ENCODE measurements around the gene KCTD5. TPM values are rescaled to one million over a fixed set of nuclear protein-coding genes. Genes with fewer than 3 reads are reported as not detected.
"Not testable (repeated sequence)": the region's sequence is repeated elsewhere in the genome, so short reads cannot be mapped to it uniquely, and the experiment has no call there.

Gene KCTD5
- total RNA-seq, 1 donor from 2014 or later = 18.2 TPM

DNA sequence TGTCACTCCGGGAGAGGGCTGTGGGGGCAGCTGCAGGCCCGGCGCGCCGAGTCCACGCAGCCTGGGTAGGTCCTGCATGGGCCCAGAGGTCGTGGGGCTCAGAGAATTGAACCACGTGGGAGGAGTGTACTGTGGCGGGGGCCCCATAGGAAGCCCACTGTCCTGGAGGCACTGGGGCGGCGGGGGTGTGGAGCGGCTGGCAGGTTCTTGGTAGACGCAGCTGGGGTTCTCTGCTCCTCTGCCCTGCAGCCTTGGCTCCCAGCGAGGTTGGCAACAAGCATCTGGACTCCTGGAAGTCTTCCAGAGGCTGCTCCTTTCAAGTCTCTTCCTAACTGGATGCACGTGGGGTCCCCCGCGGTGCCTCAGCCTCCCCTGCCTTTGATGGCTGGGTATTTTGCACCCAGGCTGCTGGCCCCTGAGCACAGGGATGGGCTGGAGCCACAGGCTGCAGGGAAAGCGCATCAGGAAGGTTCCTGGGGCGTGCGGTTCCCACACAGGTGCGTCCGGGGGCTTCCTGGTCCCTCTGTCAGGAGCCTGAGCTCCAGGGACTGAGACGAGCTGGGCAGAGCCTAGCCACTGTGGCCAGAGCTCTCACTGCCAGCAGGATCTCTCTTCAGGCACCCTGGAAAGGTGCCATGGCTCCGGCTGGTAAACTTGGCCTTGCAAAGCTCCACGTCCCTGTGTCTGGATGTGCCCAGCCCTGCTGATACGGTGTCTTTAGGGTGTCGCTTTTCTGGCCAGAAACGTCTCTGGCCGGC is 9.3 kb downstream of the KCTD5 start:
- ATAC-seq (no peak), DNase-seq (ENCODE audit: low spot score) (no peak)
- intact Hi-C loops (cut with DNase I) = no loop called here

- intact Hi-C loops (cut with DNase I) = no loop called here
- DNase-seq (ENCODE audit: low spot score) = no peak
- ATAC-seq = no peak
Observed at GRCh38 chr16:2692251-2692947, 10.1 kb downstream of the KCTD5 start.

- DNase-seq (ENCODE audit: low spot score) = no peak
- peak; percentile 73 for ATAC-seq
- intact Hi-C loops (cut with DNase I) = no loop called here
Observed at GRCh38 chr16:2692948-2693651, 10.8 kb downstream of the KCTD5 start.

DNA sequence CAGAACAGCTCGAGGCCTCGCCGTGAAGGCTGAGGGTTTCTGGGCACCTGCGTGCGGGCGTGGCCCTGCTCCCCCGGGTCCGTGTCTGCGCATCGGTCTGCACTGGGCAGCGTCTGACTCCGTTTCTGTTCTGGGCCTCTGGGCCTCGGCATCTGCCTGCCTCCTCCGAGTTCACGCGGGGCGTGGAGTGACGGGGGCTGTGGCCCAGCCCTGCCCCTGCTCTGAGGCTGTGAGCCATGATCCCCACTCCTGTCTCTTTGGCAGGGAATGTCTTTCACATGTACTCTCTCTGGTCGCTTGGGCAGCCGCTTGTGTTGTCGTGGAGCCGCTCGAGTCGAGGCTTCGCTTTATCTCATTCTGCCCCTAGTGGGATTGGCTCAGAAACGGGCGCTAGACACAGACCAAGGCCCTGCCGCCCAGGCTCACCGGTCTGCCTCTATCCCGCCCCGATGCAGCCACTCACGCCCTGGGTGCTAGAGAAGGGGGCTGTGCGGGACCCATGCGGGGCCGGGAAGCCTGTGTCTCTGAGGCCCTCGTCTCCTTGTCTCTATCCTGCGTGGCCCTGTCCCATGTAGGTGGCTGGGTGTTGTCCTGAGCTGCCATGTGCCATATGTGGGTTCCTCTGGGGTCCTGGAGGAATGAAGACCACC is 14.4 kb downstream of the KCTD5 start:
- intact Hi-C loops (cut with DNase I); DNase-seq (ENCODE audit: low spot score); ATAC-seq: not testable (repeated sequence)

DNA sequence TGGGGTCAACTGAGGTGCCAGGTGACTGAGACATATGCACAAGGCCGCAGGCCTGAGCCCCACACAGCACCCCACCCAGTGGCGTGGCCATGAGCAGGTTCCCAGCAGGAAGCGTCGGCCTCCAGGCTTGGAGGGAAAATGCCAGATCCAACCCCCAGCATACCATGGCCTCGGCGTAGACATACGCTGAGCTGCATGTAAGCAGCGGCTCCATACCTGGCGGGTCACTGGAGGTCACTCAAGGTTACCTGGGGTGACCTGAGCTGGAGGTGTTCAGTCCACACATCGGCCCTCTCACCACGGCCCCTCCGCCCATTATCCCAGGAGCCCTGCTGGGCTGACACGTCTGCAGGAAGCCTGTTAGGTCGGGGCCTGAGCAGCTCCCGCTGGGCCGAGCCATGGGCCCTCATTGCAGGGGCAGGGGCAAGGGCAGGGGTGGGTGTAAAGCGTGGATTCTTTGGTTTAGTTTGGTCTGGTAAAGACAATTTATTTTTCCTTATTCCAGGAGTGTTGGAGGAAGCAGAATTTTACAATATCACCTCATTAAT is 15.2 kb downstream of the KCTD5 start:
- ATAC-seq = no peak
- no peak for DNase-seq (ENCODE audit: low spot score)
- intact Hi-C loops (cut with DNase I) = no loop called here

DNA sequence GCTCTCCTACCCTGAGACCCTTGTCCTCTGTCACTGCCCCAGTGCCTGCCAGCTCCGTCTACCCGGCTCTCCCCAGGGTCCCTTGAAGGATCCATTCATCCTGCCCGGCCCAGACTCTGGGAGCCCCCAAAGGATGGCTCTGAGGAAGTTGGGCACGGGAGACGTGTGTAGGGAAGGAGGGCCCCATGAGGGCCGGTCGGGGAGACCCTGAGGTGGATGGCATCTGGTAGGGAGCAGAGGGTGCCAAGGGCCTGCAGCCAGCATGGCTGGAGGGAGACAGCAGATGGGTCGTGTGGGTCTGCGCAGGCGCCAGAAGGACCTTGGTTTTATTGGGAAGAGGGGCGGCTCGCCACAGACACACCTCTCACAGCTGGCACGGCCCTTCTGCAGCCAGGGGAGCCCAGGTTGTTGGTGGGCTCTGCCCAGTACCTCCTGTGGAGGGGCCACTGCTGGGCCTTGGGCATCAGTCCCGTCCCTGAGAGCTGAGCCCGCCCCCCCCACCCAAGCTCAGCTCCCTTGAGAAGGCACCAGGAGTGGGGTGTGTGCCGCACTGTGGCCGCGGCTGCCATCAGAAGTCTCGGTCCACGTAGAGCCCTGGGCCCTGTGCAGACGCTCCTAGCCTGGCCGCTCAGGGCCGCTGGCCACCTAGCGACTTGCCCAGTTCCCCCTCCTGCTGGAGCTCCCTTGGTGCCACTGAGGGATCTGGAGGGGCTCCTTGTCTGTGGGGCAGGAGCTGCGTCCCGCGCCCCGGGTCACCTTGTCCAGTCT is 16.0 kb downstream of the KCTD5 start:
- intact Hi-C loops (cut with DNase I) = no loop called here
- ATAC-seq (no peak), DNase-seq (ENCODE audit: low spot score) (no peak)

GRCh38 chr16:2698965-2699750 is 16.8 kb downstream of the KCTD5 start:
- intact Hi-C loops (cut with DNase I) = no loop called here
- ATAC-seq (no peak), DNase-seq (ENCODE audit: low spot score) (no peak)

GRCh38 chr16:2699791-2700600 is 17.7 kb downstream of the KCTD5 start:
- intact Hi-C loops (cut with DNase I) = no loop called here
- ATAC-seq (no peak), DNase-seq (ENCODE audit: low spot score) (no peak)

DNA sequence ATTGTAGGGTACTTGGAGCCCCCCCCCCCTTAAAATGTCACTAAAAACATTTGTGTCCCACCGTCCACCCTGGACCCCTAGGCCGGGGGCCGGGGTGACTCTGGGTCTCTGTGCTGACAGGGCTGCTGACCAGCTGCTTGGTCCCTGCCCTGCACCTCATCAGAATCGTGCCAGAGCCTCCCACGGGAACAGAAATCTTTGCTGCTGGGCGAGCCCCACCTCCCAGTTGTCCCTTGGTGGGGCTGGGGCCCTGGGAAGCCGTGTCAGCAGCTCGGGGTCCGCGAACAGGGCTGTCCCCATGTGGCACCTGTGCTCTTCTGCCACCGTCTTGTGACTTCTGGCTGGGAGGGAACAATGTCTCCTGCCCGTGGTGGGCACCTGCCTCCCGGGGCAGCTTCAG is 18.5 kb downstream of the KCTD5 start:
- ATAC-seq (no peak), DNase-seq (ENCODE audit: low spot score) (no peak)
- intact Hi-C loops (cut with DNase I) = no loop called here

DNA sequence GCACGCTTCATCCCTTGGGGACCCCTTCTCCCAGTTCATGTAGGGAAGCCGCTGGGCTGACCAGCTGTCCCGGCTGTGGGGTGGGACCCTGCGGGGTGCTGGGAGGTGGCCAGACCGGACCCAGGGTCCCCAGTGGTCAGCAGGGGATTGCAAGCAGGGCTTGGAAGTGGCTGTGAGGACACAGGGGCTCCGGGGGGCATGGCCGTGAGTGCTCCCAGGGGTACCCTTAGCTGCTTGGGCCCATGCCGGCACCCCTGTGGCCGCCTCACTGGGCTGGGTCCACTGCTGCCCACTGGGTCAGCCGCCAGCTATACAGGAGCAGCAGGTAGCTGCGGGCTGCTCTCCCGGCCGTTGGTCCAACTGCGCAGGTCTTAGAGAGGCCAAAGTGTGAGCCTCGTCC is 18.9 kb downstream of the KCTD5 start:
- ATAC-seq = no peak
- intact Hi-C loops (cut with DNase I) = no loop called here

GRCh38 chr16:2701713-2702437 is 19.6 kb downstream of the KCTD5 start:
- ATAC-seq (no peak), DNase-seq (ENCODE audit: low spot score) (no peak)
- intact Hi-C loops (cut with DNase I) = no loop called here

More for the DNA sequence above, 18.9 kb downstream of the KCTD5 start:
- no peak for DNase-seq (ENCODE audit: low spot score)

DNA sequence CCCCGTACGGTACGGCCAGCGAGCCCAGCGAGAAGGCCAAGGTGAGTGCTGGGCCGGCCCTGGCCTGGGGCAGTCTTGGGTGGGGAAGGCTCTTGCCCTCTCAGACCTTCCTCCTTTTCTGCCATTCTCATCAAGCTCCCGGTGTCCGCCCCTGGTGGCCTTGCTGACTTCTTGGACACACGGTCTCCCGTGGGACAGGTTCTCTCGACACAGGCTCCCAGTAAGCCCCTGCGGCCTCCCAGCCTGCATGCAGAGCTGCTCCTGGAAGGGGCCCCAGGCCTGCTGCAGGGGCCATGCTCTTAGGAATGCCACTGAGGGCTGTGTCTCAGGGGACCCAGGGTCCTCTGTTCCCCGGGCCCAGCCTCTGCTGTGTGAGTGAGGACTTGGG is 20.1 kb downstream of the KCTD5 start:
- no peak for DNase-seq (ENCODE audit: low spot score)
- ATAC-seq = no peak
- intact Hi-C loops (cut with DNase I) = no loop called here

DNA sequence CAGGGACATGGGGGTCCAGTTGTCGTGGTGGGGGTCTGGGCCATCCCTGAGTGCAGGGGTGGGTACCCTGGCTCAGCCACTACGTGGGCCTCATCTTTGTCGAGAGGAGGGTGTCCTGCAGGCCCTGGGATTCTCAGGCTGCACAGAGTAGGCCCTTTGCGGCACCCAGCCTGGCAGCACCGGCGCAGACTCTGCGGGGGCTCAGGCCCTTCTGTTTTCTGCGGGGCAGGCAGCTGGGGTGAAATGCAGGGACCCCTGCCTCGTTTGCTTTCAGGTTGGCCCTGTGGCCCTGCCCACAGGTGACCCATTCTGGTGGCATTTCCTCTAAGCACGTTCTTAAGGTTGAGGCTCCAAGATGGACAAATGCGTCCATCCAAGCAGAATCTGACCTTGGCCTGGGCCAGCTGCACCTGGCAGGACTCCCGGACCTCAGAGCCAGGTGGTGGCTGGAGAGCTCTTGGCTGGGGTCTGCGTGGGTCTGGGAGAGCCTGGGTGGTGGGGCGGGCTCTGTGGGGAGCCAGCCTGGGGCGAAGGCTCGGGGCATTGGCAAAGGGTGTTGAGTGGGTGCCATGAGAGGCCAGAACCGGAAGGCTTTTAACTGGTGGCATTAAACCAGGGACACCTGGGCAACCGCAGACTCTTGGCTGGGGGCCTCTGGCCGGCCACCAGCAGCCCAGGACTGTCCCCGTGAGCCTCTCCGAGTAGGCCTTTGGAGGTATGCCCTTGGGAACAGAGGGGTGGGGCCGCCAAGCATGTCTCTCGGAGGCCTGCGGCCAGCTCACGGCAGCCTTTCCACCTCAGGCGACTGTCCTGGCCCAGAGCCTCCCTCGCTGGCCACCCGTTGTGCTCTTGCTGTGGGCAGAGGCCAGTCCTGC is 20.8 kb downstream of the KCTD5 start:
- ATAC-seq = no peak
- intact Hi-C loops (cut with DNase I) = no loop called here

DNA sequence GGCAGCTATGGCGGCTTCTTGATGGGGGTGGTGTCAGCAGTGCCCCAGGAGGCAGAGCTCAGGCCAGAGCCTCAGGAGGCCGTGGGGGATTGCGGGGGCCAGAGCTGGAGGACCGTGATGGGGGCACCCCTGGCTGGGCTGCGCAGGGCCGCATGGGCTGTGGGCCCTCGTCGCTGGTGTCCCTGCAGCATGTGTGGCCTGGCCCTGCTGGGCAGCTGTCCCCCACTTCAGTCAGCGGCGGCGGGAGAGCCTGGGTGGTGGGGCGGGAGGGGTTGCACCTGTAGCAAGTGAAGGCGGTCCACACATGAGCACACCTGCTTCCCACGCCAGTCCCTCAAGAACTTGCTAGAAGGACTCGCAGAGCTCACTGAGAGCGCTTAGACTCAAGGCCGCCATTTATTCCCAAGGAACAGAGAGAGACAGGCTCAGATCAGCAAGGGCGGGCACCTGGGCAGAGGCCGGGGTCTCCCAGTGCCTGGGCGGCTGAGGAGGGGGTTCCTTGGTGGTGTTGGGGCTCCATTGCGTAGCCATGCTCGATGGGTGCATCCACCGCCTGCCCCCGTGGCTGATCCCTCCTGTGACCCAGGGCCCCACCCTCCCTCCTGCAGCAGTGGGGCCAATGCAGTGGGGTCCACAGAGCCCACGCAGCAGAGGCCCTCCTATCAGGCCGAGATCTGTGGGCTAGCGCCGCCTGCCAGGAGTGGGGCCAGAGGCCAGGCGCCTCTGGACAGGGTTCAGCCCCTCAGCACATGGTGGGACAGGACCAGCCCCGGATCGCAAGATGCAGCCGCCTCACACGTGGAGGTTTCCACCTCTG is 22.1 kb downstream of the KCTD5 start:
- intact Hi-C loops (cut with DNase I) = no loop called here
- no peak for ATAC-seq
- DNase-seq (ENCODE audit: low spot score) = no peak

More for the DNA sequence above, 20.8 kb downstream of the KCTD5 start:
- no peak for DNase-seq (ENCODE audit: low spot score)

GRCh38 chr16:2704983-2705275 is 22.6 kb downstream of the KCTD5 start:
- ATAC-seq (no peak), DNase-seq (ENCODE audit: low spot score) (no peak)
- intact Hi-C loops (cut with DNase I) = no loop called here
